HepG2 (cell line): ENCODE measurements around the gene NUBP1. TPM values are rescaled to one million over a fixed set of nuclear protein-coding genes. Genes with fewer than 3 reads are reported as not detected.

Source experiments
- ATAC-seq: fragments of 200-7000 bp; cut with Tn5 transposase; 3 replicates; pipeline ENCODE4 v1.9.1; 2020; ENCODE audit warnings: mild to moderate bottlenecking, moderate library complexity
- BruUV-seq: library from RNA; stranded (reverse); fragments of 400-500 nt; replicated peaks from 2 replicates; lab custom pipeline; 2021; lab: Mats Ljungman, UMichigan
- CTCF ChIA-PET: fragments of 300-600 bp; formaldehyde crosslinking; extraction: SDS; loops from one replicate; lab custom pipeline; 2021; ENCODE audit warnings: low total read pairs, inconsistent platforms, low intra/inter-chr PET ratio; lab: Yijun Ruan, JAX
- POLR2A ChIA-PET: fragments of 350-600 bp; sonication (Branson Sonifier 250); formaldehyde crosslinking; loops from one replicate; lab custom pipeline; 2020; ENCODE audit warnings: antibody characterized with exemption, inconsistent platforms; lab: Yijun Ruan, JAX
- DNase-seq: peaks from one replicate; pipeline ENCODE4 v3.0.0-alpha.2; 2015; ENCODE audit warnings: low spot score
- FAIRE-seq: peaks from 3 replicates; lab custom pipeline; 2011; peaks lifted over from hg19 to GRCh38; lab: Jason Lieb, UNC
- H2AFZ ChIP-seq: one replicate; pipeline ENCODE4 v1.6.1; 2011; ENCODE audit warnings: low read length, inconsistent platforms
- H3K27ac ChIP-seq: fragments of 300-600 bp; 3 replicates; pipeline ENCODE4 v1.8.0; 2011; ENCODE audit warnings: mixed run types, mild to moderate bottlenecking, mixed read lengths, low read length, inconsistent platforms; ENCODE audit not compliant: insufficient read depth; ENCODE audit errors: extremely low read length
- H3K27me3 ChIP-seq, 2 experiments: fragments of 200-600 bp in 1 of 2; 2 replicates in 1 of 2; 3 replicates in 1 of 2; pipeline versions ENCODE4 v1.6.0 to v1.8.0; 2011; ENCODE audit warnings: low read length in 2 of 2, mild to moderate bottlenecking in 2 of 2, moderate library complexity in 2 of 2, inconsistent platforms in 1 of 2; ENCODE audit not compliant: insufficient read depth in 2 of 2, control insufficient read depth in 1 of 2
- H3K36me3 ChIP-seq, 2 experiments: fragments of 200-600 bp in 1 of 2; replicated peaks in 1 of 2; 2 replicates in 1 of 2; 3 replicates in 1 of 2; pipeline versions ENCODE4 v1.5.1 to v1.8.0; 2011; ENCODE audit warnings: low read length in 2 of 2, inconsistent platforms in 1 of 2; ENCODE audit not compliant: insufficient read depth in 2 of 2, control insufficient read depth in 1 of 2
- H3K4me1 ChIP-seq: 2 replicates; pipeline ENCODE4 v1.5.1; 2012; ENCODE audit warnings: low read length, inconsistent platforms; ENCODE audit not compliant: insufficient read depth
- H3K4me2 ChIP-seq: 2 replicates; pipeline ENCODE4 v1.6.0; 2011; ENCODE audit warnings: low read depth, low read length, inconsistent platforms
- H3K4me3 ChIP-seq, 3 experiments: fragments of 200-600 bp in 1 of 3; sonication (generic), shearing (Covaris generic) in 1 of 3; replicated peaks in 1 of 3; 2 replicates each; pipeline ENCODE4 v1.5.1; 2011 to 2016; ENCODE audit warnings: low read length in 3 of 3, inconsistent platforms in 2 of 3, low read depth in 2 of 3, mild to moderate bottlenecking in 2 of 3, control low read depth in 1 of 3, mixed read lengths in 1 of 3; ENCODE audit not compliant: insufficient read depth in 1 of 3
- H3K79me2 ChIP-seq: one replicate; pipeline ENCODE4 v1.6.1; 2011; ENCODE audit warnings: low read length, inconsistent platforms; ENCODE audit not compliant: insufficient read depth
- H3K9ac ChIP-seq: 2 replicates; pipeline ENCODE4 v1.6.0; 2011; ENCODE audit warnings: mild to moderate bottlenecking, low read depth, low read length, inconsistent platforms; ENCODE audit not compliant: insufficient read depth
- H3K9me3 ChIP-seq: 2 replicates; pipeline ENCODE4 v1.5.1; 2012; ENCODE audit warnings: mild to moderate bottlenecking, low read length
- H4K20me1 ChIP-seq: 2 replicates; pipeline ENCODE4 v1.6.0; 2011; ENCODE audit warnings: inconsistent platforms, mild to moderate bottlenecking, low read length, moderate library complexity; ENCODE audit not compliant: insufficient read depth
- ATF7 ChIP-seq, 2 experiments: fragments of 450-650 bp in 1 of 2; sonication (generic) in 1 of 2; formaldehyde crosslinking in 1 of 2; IDR thresholded peaks; 2 replicates each; pipeline versions ENCODE4 v1.4.0 to v1.6.1; 2016 to 2020; ENCODE audit warnings: antibody characterized with exemption in 1 of 2, mild to moderate bottlenecking in 1 of 2, missing genetic modification reagents in 1 of 2
- CBX1 ChIP-seq: IDR thresholded peaks from one replicate; pipeline ENCODE4 v1.6.1; 2016; ENCODE audit warnings: antibody characterized with exemption, low read depth
- KLF13 ChIP-seq: sonication (generic); formaldehyde crosslinking; IDR thresholded peaks from 2 replicates; pipeline ENCODE4 v1.4.0; 2020; ENCODE audit warnings: mild to moderate bottlenecking, missing genetic modification reagents
- MED1 ChIP-seq: sonication (generic); formaldehyde crosslinking; IDR thresholded peaks from 2 replicates; pipeline ENCODE4 v1.4.0; 2020; ENCODE audit warnings: missing genetic modification reagents
- NR2F6 ChIP-seq, 2 experiments: IDR thresholded peaks; 2 replicates each; pipeline ENCODE4 v1.6.1; 2016; ENCODE audit warnings: antibody characterized with exemption in 1 of 2, mild to moderate bottlenecking in 1 of 2
- PRPF4 ChIP-seq: fragments of 200-400 bp; formaldehyde crosslinking; IDR thresholded peaks from 2 replicates; pipeline ENCODE4 v1.6.1; 2016; ENCODE audit warnings: low read length, low read depth; ENCODE audit not compliant: poor library complexity, severe bottlenecking
- RBAK ChIP-seq: sonication (generic); formaldehyde crosslinking; IDR thresholded peaks from 2 replicates; pipeline ENCODE4 v1.5.1; 2020; ENCODE audit warnings: mild to moderate bottlenecking, missing genetic modification reagents
- RBM39 ChIP-seq: fragments of 200-400 bp; formaldehyde crosslinking; IDR thresholded peaks from one replicate; pipeline ENCODE4 v1.6.1; 2018; ENCODE audit warnings: antibody characterized with exemption, mild to moderate bottlenecking, low read depth, low read length; ENCODE audit not compliant: poor library complexity, severe bottlenecking
- SIN3A ChIP-seq: IDR thresholded peaks from 2 replicates; pipeline ENCODE4 v1.6.1; 2011; ENCODE audit warnings: low read depth, mild to moderate bottlenecking, control low read depth, low read length, borderline replicate concordance
- SP5 ChIP-seq: IDR thresholded peaks from 2 replicates; pipeline ENCODE4 v1.6.1; 2016; ENCODE audit warnings: low read depth, borderline replicate concordance
- SRY ChIP-seq: sonication (generic); formaldehyde crosslinking; IDR thresholded peaks from 2 replicates; pipeline ENCODE4 v1.8.0; 2022; ENCODE audit warnings: mild to moderate bottlenecking, missing genetic modification reagents
- THAP8 ChIP-seq: sonication (generic); formaldehyde crosslinking; IDR thresholded peaks from 2 replicates; pipeline ENCODE4 v1.5.1; 2020; ENCODE audit warnings: missing genetic modification reagents, mild to moderate bottlenecking, borderline replicate concordance
- ZNF678 ChIP-seq: sonication (generic); formaldehyde crosslinking; IDR thresholded peaks from 2 replicates; pipeline ENCODE4 v1.4.0; 2020; ENCODE audit warnings: mild to moderate bottlenecking, missing genetic modification reagents
- ZNF768 ChIP-seq: sonication (generic); formaldehyde crosslinking; IDR thresholded peaks from 2 replicates; pipeline ENCODE4 v1.4.0; 2020; ENCODE audit warnings: missing genetic modification reagents
- WGBS: methylation state at CpG from one replicate; pipeline ENCODE4 v1.1.6; 2017; ENCODE audit warnings: low lambda C conversion rate; 5-methylcytosine and 5-hydroxymethylcytosine counted together
- in situ Hi-C: cut with HindIII; loops from 2 replicates; pipeline ENCODE4 v1.10.0; 2017; ENCODE audit warnings: low pct_unique_long_range_greater_than_20kb; ENCODE audit not compliant: extremely low pct_ligation_motif_present
- intact Hi-C: fragments of 100-400 bp; cut with micrococcal nuclease; formaldehyde crosslinking; loops from one replicate; pipeline ENCODE4 v1.10.0; 2022; ENCODE audit not compliant: unreplicated experiment
- polyA plus RNA-seq, 8 experiments: library from polyadenylated mRNA; depleted of rRNA in 3 of 8; stranded (reverse) in 7 of 8; unstranded in 1 of 8; fragments of >200 nt; fragmentation: Illumina TruSeq in 4 of 8; extraction: Trizol in 4 of 8; gene quantifications; 2 replicates each; pipeline versions ENCODE4 v1.2.1 to v1.2.3, GENCODE V29; 2011 to 2016; ENCODE audit warnings: low read depth in 4 of 8, missing spikeins in 1 of 8, mixed read lengths in 1 of 8; ENCODE audit not compliant: insufficient read depth in 1 of 8
- total RNA-seq, 5 experiments: library from RNA; depleted of rRNA; stranded (reverse); fragments of >200 nt; fragmentation: Illumina TruSeq; extraction: Trizol; gene quantifications; 2 replicates each; pipeline ENCODE4 v1.2.3, GENCODE V29; 2016; ENCODE audit warnings: low read depth in 1 of 5
- TF ChIP-seq, protein P1 (sequence below): sonication (generic); formaldehyde crosslinking; IDR thresholded peaks from 2 replicates; pipeline ENCODE4 v1.4.0; 2020; ENCODE audit warnings: missing genetic modification reagents
- TF ChIP-seq, protein P2 (sequence below): sonication (generic); formaldehyde crosslinking; IDR thresholded peaks from 2 replicates; pipeline ENCODE4 v1.5.0; 2020; ENCODE audit warnings: mild to moderate bottlenecking, missing genetic modification reagents, borderline replicate concordance
- TF ChIP-seq, protein P3 (sequence below): sonication (generic); formaldehyde crosslinking; IDR thresholded peaks from 2 replicates; pipeline ENCODE4 v1.8.0; 2022; ENCODE audit warnings: mild to moderate bottlenecking, missing genetic modification reagents, borderline replicate concordance
- TF ChIP-seq, protein P4 (sequence below): sonication (generic); formaldehyde crosslinking; IDR thresholded peaks from 2 replicates; pipeline ENCODE4 v1.5.0; 2020; ENCODE audit warnings: missing genetic modification reagents

NUBP1 gene
- total and polyA plus RNA-seq, 2 of the 13 experiments (the other 11 are each of a cell fraction or from before 2014, with no cell fraction given), result 53.5 to 70.4 TPM

GRCh38 chr16:10808850-10809249, 65.2 kb downstream of the NUBP1 start (continued):
- no peak for TF ChIP-seq SP5 (CRISPR knock-in tag)
- no peak for TF ChIP-seq RBAK (CRISPR knock-in tag)
- TF ChIP-seq, protein P1, sequence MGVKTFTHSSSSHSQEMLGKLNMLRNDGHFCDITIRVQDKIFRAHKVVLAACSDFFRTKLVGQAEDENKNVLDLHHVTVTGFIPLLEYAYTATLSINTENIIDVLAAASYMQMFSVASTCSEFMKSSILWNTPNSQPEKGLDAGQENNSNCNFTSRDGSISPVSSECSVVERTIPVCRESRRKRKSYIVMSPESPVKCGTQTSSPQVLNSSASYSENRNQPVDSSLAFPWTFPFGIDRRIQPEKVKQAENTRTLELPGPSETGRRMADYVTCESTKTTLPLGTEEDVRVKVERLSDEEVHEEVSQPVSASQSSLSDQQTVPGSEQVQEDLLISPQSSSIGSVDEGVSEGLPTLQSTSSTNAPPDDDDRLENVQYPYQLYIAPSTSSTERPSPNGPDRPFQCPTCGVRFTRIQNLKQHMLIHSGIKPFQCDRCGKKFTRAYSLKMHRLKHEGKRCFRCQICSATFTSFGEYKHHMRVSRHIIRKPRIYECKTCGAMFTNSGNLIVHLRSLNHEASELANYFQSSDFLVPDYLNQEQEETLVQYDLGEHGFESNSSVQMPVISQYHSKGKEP (CRISPR knock-in tag), result no peak
- TF ChIP-seq KLF13, result no peak
- TF ChIP-seq THAP8 (CRISPR knock-in tag), result no peak
- TF ChIP-seq SIN3A, result no peak
- no peak for TF ChIP-seq CBX1
- TF ChIP-seq NR2F6 (IDR thresholded peaks at IDR 0.05), result no peak
- TF ChIP-seq NR2F6 (CRISPR knock-in tag; IDR thresholded peaks at IDR 0.05), result no peak
- TF ChIP-seq ZNF768 (CRISPR knock-in tag), result no peak
- TF ChIP-seq PRPF4, result no peak

DNA sequence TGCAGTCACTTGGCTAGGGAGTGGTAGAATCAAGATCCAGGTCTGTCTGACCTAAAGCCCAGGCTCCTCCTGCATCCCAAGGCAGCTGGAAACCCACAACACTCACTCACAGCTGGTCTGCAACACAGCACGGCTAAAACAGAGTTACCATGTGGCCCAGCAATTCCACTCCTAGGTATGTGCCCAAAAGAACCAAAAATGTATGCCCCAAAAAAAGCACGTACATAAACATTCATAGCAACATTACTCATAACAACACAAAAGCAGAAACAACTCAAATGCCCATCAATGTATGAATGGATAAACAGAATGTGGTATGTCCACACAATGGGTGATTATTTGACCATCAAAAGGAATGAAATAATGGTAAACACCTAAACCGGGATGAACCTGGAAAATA, 66.1 kb downstream of the NUBP1 start:
- in situ Hi-C loops, result no loop called here
- H3K4me1 ChIP-seq, result no peaks in the 10 kb centered on the region
- no peak overlapping the region for H3K27ac ChIP-seq
- no peaks in the 10 kb centered on the region for H3K9me3 ChIP-seq
- H2AFZ ChIP-seq, result no peak overlapping the region
- BruUV-seq, result no TSS peak
- no peaks in the 10 kb centered on the region for H3K36me3 ChIP-seq
- 7% methylated on average over 3 of the region's 3 CpGs for WGBS
- no peaks in the 10 kb centered on the region for H3K79me2 ChIP-seq
- H3K4me2 ChIP-seq, result no peak overlapping the region
- no peak overlapping the region for H3K9ac ChIP-seq
- H3K4me3 ChIP-seq, result no peak overlapping the region
- no peak for DNase-seq
- no peak for FAIRE-seq
- ATAC-seq, result no peak
- H3K27me3 ChIP-seq, result peaks cover 3 to 9% of the 10 kb centered on the region in 2 experiments; a peak in 2 of 5 replicates
- CTCF ChIA-PET, result no interaction called here
- intact Hi-C loops, result no loop called here
- POLR2A ChIA-PET, result no interaction called here
- no peaks in the 10 kb centered on the region for H4K20me1 ChIP-seq
- TF ChIP-seq MED1 (CRISPR knock-in tag), result no peak
- TF ChIP-seq, protein P2, sequence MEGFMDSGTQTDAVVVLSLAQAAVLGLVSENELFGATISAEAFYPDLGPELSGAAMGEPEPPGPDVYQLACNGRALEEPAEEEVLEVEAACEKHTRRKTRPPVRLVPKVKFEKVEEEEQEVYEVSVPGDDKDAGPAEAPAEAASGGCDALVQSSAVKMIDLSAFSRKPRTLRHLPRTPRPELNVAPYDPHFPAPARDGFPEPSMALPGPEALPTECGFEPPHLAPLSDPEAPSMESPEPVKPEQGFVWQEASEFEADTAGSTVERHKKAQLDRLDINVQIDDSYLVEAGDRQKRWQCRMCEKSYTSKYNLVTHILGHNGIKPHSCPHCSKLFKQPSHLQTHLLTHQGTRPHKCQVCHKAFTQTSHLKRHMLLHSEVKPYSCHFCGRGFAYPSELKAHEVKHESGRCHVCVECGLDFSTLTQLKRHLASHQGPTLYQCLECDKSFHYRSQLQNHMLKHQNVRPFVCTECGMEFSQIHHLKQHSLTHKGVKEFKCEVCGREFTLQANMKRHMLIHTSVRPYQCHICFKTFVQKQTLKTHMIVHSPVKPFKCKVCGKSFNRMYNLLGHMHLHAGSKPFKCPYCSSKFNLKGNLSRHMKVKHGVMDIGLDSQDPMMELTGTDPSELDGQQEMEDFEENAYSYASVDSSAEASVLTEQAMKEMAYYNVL (CRISPR knock-in tag), result no peak
- TF ChIP-seq RBM39, result no peak
- TF ChIP-seq, protein P3, sequence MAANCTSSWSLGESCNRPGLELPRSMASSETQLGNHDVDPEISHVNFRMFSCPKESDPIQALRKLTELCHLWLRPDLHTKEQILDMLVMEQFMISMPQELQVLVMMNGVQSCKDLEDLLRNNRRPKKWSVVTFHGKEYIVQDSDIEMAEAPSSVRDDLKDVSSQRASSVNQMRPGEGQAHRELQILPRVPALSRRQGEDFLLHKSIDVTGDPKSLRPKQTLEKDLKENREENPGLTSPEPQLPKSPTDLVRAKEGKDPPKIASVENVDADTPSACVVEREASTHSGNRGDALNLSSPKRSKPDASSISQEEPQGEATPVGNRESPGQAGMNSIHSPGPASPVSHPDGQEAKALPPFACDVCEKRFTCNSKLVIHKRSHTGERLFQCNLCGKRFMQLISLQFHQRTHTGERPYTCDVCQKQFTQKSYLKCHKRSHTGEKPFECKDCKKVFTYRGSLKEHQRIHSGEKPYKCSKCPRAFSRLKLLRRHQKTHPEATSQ, result no peak
- no peak for TF ChIP-seq SRY (CRISPR knock-in tag)
- TF ChIP-seq, protein P4, sequence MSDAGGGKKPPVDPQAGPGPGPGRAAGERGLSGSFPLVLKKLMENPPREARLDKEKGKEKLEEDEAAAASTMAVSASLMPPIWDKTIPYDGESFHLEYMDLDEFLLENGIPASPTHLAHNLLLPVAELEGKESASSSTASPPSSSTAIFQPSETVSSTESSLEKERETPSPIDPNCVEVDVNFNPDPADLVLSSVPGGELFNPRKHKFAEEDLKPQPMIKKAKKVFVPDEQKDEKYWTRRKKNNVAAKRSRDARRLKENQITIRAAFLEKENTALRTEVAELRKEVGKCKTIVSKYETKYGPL (CRISPR knock-in tag), result no peak
- TF ChIP-seq ATF7 (IDR thresholded peaks at IDR 0.05), result no peak
- TF ChIP-seq ATF7 (CRISPR knock-in tag; IDR thresholded peaks at IDR 0.05), result no peak
- TF ChIP-seq ZNF678 (CRISPR knock-in tag), result no peak
